B cell (primary cell): Measurements from ENCODE around the gene PARP12. TPM values are rescaled to one million over a fixed set of nuclear protein-coding genes. Genes with fewer than 3 reads are reported as not detected.

Experiments
- ATAC-seq: fragments of 200-7000 bp; cut with Tn5 transposase; one replicate; pipeline ENCODE4 v1.10.0; 2021; ENCODE audit warnings: low read depth, mild to moderate bottlenecking, moderate number of reproducible peaks, moderate library complexity
- CTCF ChIA-PET: fragments of 350-600 bp; sonication (Branson Sonifier 250); formaldehyde crosslinking; loops from one replicate; lab custom pipeline; 2021; ENCODE audit warnings: antibody characterized with exemption, inconsistent platforms; lab: Charles Lee
- POLR2A ChIA-PET: fragments of 350-600 bp; sonication (Branson Sonifier 250); formaldehyde crosslinking; loops from one replicate; lab custom pipeline; 2021; ENCODE audit warnings: antibody characterized with exemption; lab: Charles Lee
- DNase-seq: peaks from one replicate; pipeline ENCODE4 v3.0.0; 2013
- H2AFZ ChIP-seq: 2 replicates; pipeline ENCODE4 v1.6.1; 2012; ENCODE audit warnings: mild to moderate bottlenecking, low read depth, low read length; ENCODE audit not compliant: insufficient read depth, poor library complexity, severe bottlenecking
- H3K27ac ChIP-seq, 2 donors: 1 replicate in 1 of 2; 2 replicates in 1 of 2; pipeline ENCODE4 v1.5.1; 2012 to 2013; ENCODE audit warnings: low read length in 2 of 2, mild to moderate bottlenecking in 2 of 2, moderate library complexity in 1 of 2
- H3K27me3 ChIP-seq, 4 experiments: fragments of 200-600 bp in 1 of 4; sonication (generic) in 1 of 4; replicated peaks in 1 of 4; 1 replicate in 2 of 4; 2 replicates in 2 of 4; pipeline versions ENCODE4 v1.6.1 to v1.7.0; 2013 to 2016; ENCODE audit warnings: low read length in 3 of 4, mild to moderate bottlenecking in 2 of 4, mixed read lengths in 1 of 4, moderate library complexity in 1 of 4; ENCODE audit not compliant: insufficient read depth in 4 of 4, control insufficient read depth in 3 of 4; ENCODE audit errors: control extremely low read depth in 1 of 4
- H3K36me3 ChIP-seq, 2 experiments: replicated peaks in 1 of 2; 1 replicate in 1 of 2; 2 replicates in 1 of 2; pipeline versions ENCODE4 v1.6.1 to v1.7.1; 2013; ENCODE audit warnings: low read length in 1 of 2; ENCODE audit not compliant: insufficient read depth in 2 of 2, control insufficient read depth in 1 of 2; ENCODE audit errors: control extremely low read depth in 1 of 2, extremely low read depth in 1 of 2
- H3K4me1 ChIP-seq, 2 donors: fragments of 200-600 bp in 1 of 2; sonication (generic) in 1 of 2; 1 replicate in 1 of 2; 2 replicates in 1 of 2; pipeline versions ENCODE4 v1.5.1 to v1.6.1; 2013 to 2017; ENCODE audit warnings: low read length in 2 of 2; ENCODE audit not compliant: control insufficient read depth in 2 of 2, insufficient read depth in 2 of 2
- H3K4me2 ChIP-seq: replicated peaks from 2 replicates; pipeline ENCODE3; 2012; ENCODE audit warnings: mild to moderate bottlenecking, low read depth, low read length; ENCODE audit not compliant: poor library complexity, severe bottlenecking
- H3K4me3 ChIP-seq, 5 experiments: fragments of 200-600 bp in 1 of 5; sonication (generic) in 1 of 5; 1 replicate in 3 of 5; 2 replicates in 2 of 5; pipeline versions ENCODE4 v1.5.1 to v1.7.0; 2011 to 2016; ENCODE audit warnings: low read length in 4 of 5, mild to moderate bottlenecking in 4 of 5, low read depth in 2 of 5, control low read depth in 1 of 5, moderate library complexity in 1 of 5; ENCODE audit not compliant: insufficient read depth in 1 of 5; ENCODE audit errors: control extremely low read depth in 1 of 5, extremely low read depth in 1 of 5
- H3K79me2 ChIP-seq: fragments of 200-600 bp; sonication (generic); one replicate; pipeline ENCODE4 v1.6.0; 2016; ENCODE audit warnings: low read length; ENCODE audit not compliant: control insufficient read depth, insufficient read depth
- H3K9ac ChIP-seq: fragments of 200-600 bp; sonication (generic); 2 replicates; pipeline ENCODE4 v1.6.1; 2017; ENCODE audit warnings: mild to moderate bottlenecking, low read length, moderate library complexity
- H3K9me3 ChIP-seq, 3 donors: one replicate each; pipeline versions ENCODE4 v1.6.1 to v1.7.1; 2013; ENCODE audit warnings: low read length in 2 of 3; ENCODE audit not compliant: control insufficient read depth in 2 of 3, insufficient read depth in 1 of 3; ENCODE audit errors: control extremely low read depth in 1 of 3
- H4K20me1 ChIP-seq: 2 replicates; pipeline ENCODE4 v1.6.0; 2012; ENCODE audit warnings: mild to moderate bottlenecking, low read length; ENCODE audit not compliant: insufficient read depth, control insufficient read depth, poor library complexity, severe bottlenecking
- H3K27ac Mint-ChIP-seq: one replicate; pipeline ENCODE4 v1.8.0; 2021; ENCODE audit warnings: mixed read lengths
- H3K27me3 Mint-ChIP-seq: one replicate; pipeline ENCODE4 v1.8.0; 2021; ENCODE audit warnings: mixed read lengths
- H3K4me1 Mint-ChIP-seq: one replicate; pipeline ENCODE4 v1.8.0; 2021; ENCODE audit warnings: mixed read lengths
- H3K4me3 Mint-ChIP-seq: one replicate; pipeline ENCODE4 v1.8.0; 2021; ENCODE audit warnings: mixed read lengths
- H3K9me3 Mint-ChIP-seq: one replicate; pipeline ENCODE4 v1.8.0; 2022; ENCODE audit warnings: mixed read lengths; ENCODE audit not compliant: insufficient read depth
- CTCF ChIP-seq: fragments of 200-600 bp; IDR thresholded peaks from one replicate; pipeline ENCODE4 v1.8.0; 2022; ENCODE audit warnings: antibody characterized with exemption, mild to moderate bottlenecking
- EZH2 ChIP-seq: IDR thresholded peaks from 2 replicates; pipeline ENCODE4 v1.6.1; 2012; ENCODE audit warnings: borderline replicate concordance, low read depth, mild to moderate bottlenecking, moderate library complexity, low read length; ENCODE audit not compliant: insufficient read depth, poor library complexity, severe bottlenecking
- WGBS: methylation state at CpG from one replicate; pipeline ENCODE4 v1.1.5; 2013; ENCODE audit warnings: missing lambda C conversion rate; ENCODE audit not compliant: insufficient coverage; 5-methylcytosine and 5-hydroxymethylcytosine counted together
- intact Hi-C: fragments of 100-400 bp; cut with micrococcal nuclease; formaldehyde crosslinking; loops from one replicate; pipeline ENCODE4 v1.10.0; 2022
- polyA plus RNA-seq: library from polyadenylated mRNA; depleted of rRNA; stranded (reverse); fragments of >200 nt; gene quantifications from 2 replicates; pipeline ENCODE4 v1.2.3, GENCODE V29; 2012
- total RNA-seq, 2 donors: library from RNA; stranded (reverse); fragments of 120-200 nt in 1 of 2; gene quantifications; 1 replicate in 1 of 2; 2 replicates in 1 of 2; pipeline versions ENCODE4 v1.2.3 to v1.2.4, GENCODE V29; 2013 to 2022

The PARP12 gene
- total and polyA plus RNA-seq, 2 donors (not counting 1 experiment from before 2014, with no cell fraction given) = 170 to 177 TPM

- Histone ChIP-seq H3K79me2 (peaks cover 53% of the 10 kb centered on the region), H3K4me2 (peak overlapping the region; percentile 95), H3K27ac (peak overlapping the region; percentile 86 to 93), H3K4me1 (peaks cover 32 to 38% of the 10 kb centered on the region in 2 donors), H3K9me3 (peaks cover 0 to 16% (median 9%) of the 10 kb centered on the region in 3 donors), H3K27me3 (no peaks in the 10 kb centered on the region), H4K20me1 (peaks cover 37% of the 10 kb centered on the region), H3K4me3 (peak overlapping the region; percentile 67 to 89 (median 84)), H3K9ac (peak overlapping the region; percentile 86), H3K36me3 (peaks cover 0 to 13% of the 10 kb centered on the region in 2 experiments), H2AFZ (peak overlapping the region; percentile 94)
- Mint-ChIP-seq H3K27ac (peak overlapping the region; percentile 99), H3K9me3 (peaks cover 9% of the 10 kb centered on the region), H3K4me1 (peaks cover 48% of the 10 kb centered on the region), H3K4me3 (peak overlapping the region; percentile 98), H3K27me3 (no peaks in the 10 kb centered on the region)
- TF ChIP-seq EZH2 = no peak
- no peak for TF ChIP-seq CTCF
- ATAC-seq (peak; percentile 60), DNase-seq (peak; percentile 86)
- ChIA-PET POLR2A (interaction anchor here (0.6 to 1.5 kb wide), 6 partner anchors 23 to 702 kb away, joined by 3 to 7 read pairs (median 4); partner anchors contain the start of genes KDM7A and LUC7L2), CTCF (interaction anchor here (0.8 to 2.0 kb wide), 6 partner anchors 9 to 416 kb away, joined by 3 to 6 read pairs (median 4); no protein-coding TSS in a partner anchor)
- intact Hi-C loops = loop anchor here (1.0 to 5.0 kb wide), 9 partner anchors 9 to 863 kb away; partner anchors contain the start of genes BRAF, FMC1 and MKRN1
- WGBS = 1% methylated on average over 32 of the region's 32 CpGs
Observed at GRCh38 chr7:140062118-140062527, 628 bp downstream of the PARP12 start.

GRCh38 chr7:140061607-140061930 is 1.2 kb downstream of the PARP12 start:
- H3K4me3 Mint-ChIP-seq = peak overlapping the region; percentile 98
- DNase-seq = no peak

More at GRCh38 chr7:140061607-140061930, 1.2 kb downstream of the PARP12 start:
- Mint-ChIP-seq H3K27me3 (no peaks in the 10 kb centered on the region), H3K4me1 (peaks cover 53% of the 10 kb centered on the region), H3K27ac (peak overlapping the region; percentile 99), H3K9me3 (peaks cover 4% of the 10 kb centered on the region)
- peaks cover 0 to 19% of the 10 kb centered on the region in 2 experiments for H3K36me3 ChIP-seq
- no peaks in the 10 kb centered on the region for H3K27me3 ChIP-seq
- H3K4me2 ChIP-seq = peak overlapping the region; percentile 95
- 90% methylated on average over 2 of the region's 2 CpGs for WGBS
- ATAC-seq = no peak
- peaks cover 0 to 11% (median 6%) of the 10 kb centered on the region in 3 donors for H3K9me3 ChIP-seq
- peaks cover 32 to 38% of the 10 kb centered on the region in 2 donors for H3K4me1 ChIP-seq
- peak overlapping the region; percentile 86 to 93 for H3K27ac ChIP-seq
- ChIA-PET POLR2A (interaction anchor here (0.6 to 1.5 kb wide), 3 partner anchors 24 to 702 kb away, joined by 3 to 7 read pairs (median 4); partner anchors contain the start of gene LUC7L2), CTCF (interaction anchor here (0.7 to 1.5 kb wide), 3 partner anchors 20 to 578 kb away, joined by 3 to 6 read pairs (median 3); no protein-coding TSS in a partner anchor)
- peak overlapping the region; percentile 86 for H3K9ac ChIP-seq
- H3K4me3 ChIP-seq = peak overlapping the region; percentile 67 to 89 (median 84)
- H2AFZ ChIP-seq = peak overlapping the region; percentile 94
- intact Hi-C loops = loop anchor here (5.0 kb wide), 1 partner anchor 331 kb away; no protein-coding TSS in a partner anchor
- TF ChIP-seq CTCF = no peak
- TF ChIP-seq EZH2 = no peak
- H4K20me1 ChIP-seq = peaks cover 43% of the 10 kb centered on the region
- H3K79me2 ChIP-seq = peaks cover 58% of the 10 kb centered on the region
